ENCODE data around the gene IGFBP5.

The IGFBP5 gene

GRCh38 chr2:216695401-216695821 is at the start of gene IGFBP5:
Gene IGFBP5, minus strand, starts transcription at chr2:216695549. Its CDS starts 774 bp downstream, at chr2:216694775.
- no peak for DNase-seq (ENCODE audit: low spot score)

GRCh38 chr2:216743781-216744180 is 48.4 kb upstream of the IGFBP5 start:
- DNase-seq (ENCODE audit: low spot score): no peak

GRCh38 chr2:216742411-216742810 is 47.1 kb upstream of the IGFBP5 start:
- DNase-seq (ENCODE audit: low spot score): no peak

GRCh38 chr2:216741223-216741593 is 45.9 kb upstream of the IGFBP5 start:
- no peak for DNase-seq (ENCODE audit: low spot score)

- DNase-seq (ENCODE audit: low spot score): no peak
These were observed 45.3 kb upstream of the IGFBP5 start for GRCh38 chr2:216740557-216741222.

GRCh38 chr2:216739035-216739434 is 43.7 kb upstream of the IGFBP5 start:
- no peak for DNase-seq (ENCODE audit: low spot score)

- DNase-seq (ENCODE audit: low spot score): no peak
These were observed 42.3 kb upstream of the IGFBP5 start for GRCh38 chr2:216737676-216738075.

GRCh38 chr2:216736326-216736725 is 41.0 kb upstream of the IGFBP5 start:
- no peak for DNase-seq (ENCODE audit: low spot score)

GRCh38 chr2:216735668-216736067 is 40.3 kb upstream of the IGFBP5 start:
- no peak for DNase-seq (ENCODE audit: low spot score)

GRCh38 chr2:216735086-216735485 is 39.7 kb upstream of the IGFBP5 start:
- no peak for DNase-seq (ENCODE audit: low spot score)

- DNase-seq (ENCODE audit: low spot score): no peak
These were observed 37.7 kb upstream of the IGFBP5 start for GRCh38 chr2:216733046-216733445.

GRCh38 chr2:216732334-216732733 is 37.0 kb upstream of the IGFBP5 start:
- no peak for DNase-seq (ENCODE audit: low spot score)

GRCh38 chr2:216731465-216731864 is 36.1 kb upstream of the IGFBP5 start:
- no peak for DNase-seq (ENCODE audit: low spot score)

GRCh38 chr2:216730871-216731270 is 35.5 kb upstream of the IGFBP5 start:
- DNase-seq (ENCODE audit: low spot score): no peak

GRCh38 chr2:216727346-216728122 is 32.2 kb upstream of the IGFBP5 start:
- DNase-seq (ENCODE audit: low spot score): no peak

- DNase-seq (ENCODE audit: low spot score): no peak
These were observed 28.8 kb upstream of the IGFBP5 start for GRCh38 chr2:216724190-216724589.

GRCh38 chr2:216721141-216721540 is 25.8 kb upstream of the IGFBP5 start:
- DNase-seq (ENCODE audit: low spot score): no peak

- no peak for DNase-seq (ENCODE audit: low spot score)
These were observed 25.4 kb upstream of the IGFBP5 start for GRCh38 chr2:216720722-216721121.

- no peak for DNase-seq (ENCODE audit: low spot score)
These were observed 22.7 kb upstream of the IGFBP5 start for GRCh38 chr2:216717907-216718615.

GRCh38 chr2:216717491-216717901 is 22.1 kb upstream of the IGFBP5 start:
- no peak for DNase-seq (ENCODE audit: low spot score)

GRCh38 chr2:216716109-216716508 is 20.8 kb upstream of the IGFBP5 start:
- no peak for DNase-seq (ENCODE audit: low spot score)

GRCh38 chr2:216715402-216715974 is 20.1 kb upstream of the IGFBP5 start:
- no peak for DNase-seq (ENCODE audit: low spot score)

- no peak for DNase-seq (ENCODE audit: low spot score)
These were observed 19.0 kb upstream of the IGFBP5 start for GRCh38 chr2:216714376-216714775.
